ENCODE data around the gene TAF5L.

The TAF5L gene

DNA sequence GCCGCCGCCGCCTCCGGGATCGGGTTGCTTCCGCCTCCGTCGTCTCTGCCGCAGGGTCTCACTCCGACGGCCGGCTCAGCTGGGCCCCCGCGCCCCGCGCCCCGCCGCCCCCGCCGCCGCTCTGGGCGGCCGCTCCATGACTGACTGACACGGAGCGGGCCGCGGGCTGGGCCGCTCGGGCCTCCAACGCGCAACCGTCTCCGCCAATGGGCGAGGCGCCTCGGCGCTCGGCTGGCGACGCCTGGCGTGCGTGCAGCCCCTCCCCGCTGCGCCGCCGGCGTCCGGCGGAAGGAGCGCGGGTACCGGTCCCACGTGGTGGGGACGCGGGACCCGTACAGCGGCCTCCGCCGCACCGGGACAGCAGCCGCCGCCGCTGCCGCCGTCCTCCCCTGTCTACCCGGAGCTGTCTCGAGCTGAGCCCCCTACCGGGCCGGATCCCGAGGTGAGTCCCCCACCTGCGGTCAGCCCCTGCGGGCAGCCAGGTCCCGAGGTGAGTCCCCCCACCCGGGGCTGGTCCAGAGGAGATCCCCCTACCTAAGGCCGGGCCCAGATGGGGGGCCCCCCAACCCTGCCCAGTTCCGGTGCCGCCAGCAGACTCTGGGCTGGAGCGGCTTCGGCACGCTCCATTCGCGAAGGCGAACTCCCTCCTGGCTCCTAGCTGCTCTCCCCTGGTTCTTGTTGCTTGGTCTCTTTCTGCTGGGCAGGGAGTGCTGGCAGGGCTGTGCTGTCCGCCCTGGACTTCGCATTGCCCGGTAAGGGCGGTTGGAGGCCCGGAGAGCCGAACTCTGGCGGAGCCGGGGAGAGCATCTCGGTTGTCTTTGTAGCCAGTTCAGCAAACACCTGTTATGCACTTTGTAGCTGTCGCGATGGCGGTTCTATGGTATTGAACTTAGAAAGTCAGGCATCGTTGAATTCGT is at the start of gene TAF5L, which contains the start of gene URB2:
Gene TAF5L, minus strand, starts transcription at position 208 of the 917 bp plus-strand sequence. CDS start 11,640 bp downstream, outside the sequence.
Gene URB2, plus strand, starts transcription at position 333 of the 917 bp plus-strand sequence. CDS start 1,387 bp downstream, outside the sequence.
- peak; percentile 96 for DNase-seq

DNA sequence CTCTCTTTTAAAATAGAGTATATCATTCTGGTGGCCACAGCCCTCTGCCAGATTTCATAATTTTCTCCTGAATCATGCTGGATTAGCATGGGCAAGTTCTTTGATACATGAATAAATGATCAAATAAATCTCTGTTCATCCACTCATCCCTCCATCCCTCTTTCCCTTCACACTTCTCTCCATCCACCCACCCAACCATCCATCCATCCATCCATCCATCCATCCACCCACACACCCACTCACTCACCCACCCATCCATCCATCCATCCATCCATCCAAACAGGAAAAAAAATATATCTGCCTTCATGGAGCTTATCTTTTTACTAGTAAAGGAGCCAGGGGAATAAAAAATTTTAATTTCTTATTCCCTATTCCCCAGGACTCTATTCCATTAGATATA is 49.5 kb upstream of the TAF5L start:
- DNase-seq = no peak

DNA sequence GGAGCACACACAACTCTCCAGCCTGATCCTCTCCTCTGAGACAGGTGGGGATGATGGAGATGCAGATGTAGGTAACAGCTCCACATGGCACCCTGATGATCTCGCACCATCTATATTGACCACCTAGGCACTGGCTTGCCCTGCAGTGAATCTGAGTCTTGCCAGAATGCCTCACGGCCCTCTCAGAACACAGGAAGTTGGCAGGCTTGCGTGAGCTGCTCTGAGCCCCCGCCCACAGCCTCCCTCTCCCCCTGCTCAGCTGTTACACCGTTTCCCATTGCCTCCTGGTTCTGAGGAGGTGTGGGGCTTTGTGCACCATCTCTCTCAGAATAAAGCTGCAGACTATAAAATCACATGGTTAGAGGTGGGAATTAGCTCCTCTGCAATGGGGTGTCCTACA is 48.1 kb upstream of the TAF5L start:
- DNase-seq = no peak

DNA sequence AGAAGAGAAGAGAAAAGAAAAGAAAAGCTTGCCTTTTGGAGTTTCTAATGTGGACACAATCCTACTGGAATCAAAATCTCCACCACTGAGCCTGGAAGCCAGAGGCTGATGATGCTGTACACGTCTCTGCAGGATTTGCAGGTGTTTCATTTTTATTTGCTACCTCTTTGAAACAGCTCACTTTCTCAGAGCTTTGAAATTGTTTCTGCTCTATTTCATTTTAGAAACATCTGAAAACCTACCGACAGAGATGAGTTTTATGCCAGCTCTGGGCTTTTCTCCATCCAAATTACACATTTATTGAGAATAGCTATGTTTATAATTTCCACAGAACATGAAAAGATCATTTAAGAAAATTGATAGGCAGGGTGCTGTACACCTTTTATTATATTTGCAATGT is 46.3 kb upstream of the TAF5L start:
- DNase-seq = no peak

DNA sequence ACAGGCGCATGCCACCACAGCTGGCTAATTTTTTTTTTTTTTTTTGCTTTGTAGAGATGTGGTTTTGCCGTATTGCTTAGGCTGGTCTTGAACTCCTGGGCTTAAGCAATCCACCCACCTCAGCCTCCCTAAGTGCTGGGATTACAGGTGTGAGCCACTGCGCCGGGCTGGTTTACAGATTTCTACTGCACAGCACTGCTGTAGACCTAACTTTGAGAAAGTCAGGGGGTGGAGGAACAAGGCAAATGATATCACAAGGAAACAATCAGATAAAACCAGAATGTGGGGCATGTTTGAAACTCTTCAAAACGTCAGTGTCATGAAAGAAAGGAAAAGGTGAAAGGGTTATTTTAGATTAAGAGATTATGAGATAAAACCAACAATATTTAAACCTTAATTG is 45.4 kb upstream of the TAF5L start:
- no peak for DNase-seq

DNA sequence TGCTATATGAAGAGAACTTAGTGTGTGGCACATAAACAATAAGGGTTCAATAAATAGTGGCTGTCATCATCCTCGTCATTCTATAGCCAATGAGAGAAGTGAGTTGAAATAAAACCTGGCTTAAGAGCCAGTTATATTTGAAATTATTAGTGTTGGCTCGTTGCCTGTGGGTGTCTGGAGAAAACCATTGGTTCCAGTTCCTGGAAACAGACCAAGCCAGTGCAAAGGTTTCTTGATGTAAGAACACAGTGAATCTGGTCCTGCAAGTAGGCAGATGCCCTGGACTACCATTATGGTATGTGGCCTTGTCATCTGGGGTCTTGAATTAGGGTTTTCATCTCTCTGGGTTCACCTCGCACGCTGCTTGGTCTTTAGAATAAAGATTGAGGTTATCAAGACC is 43.4 kb upstream of the TAF5L start:
- no peak for DNase-seq

DNA sequence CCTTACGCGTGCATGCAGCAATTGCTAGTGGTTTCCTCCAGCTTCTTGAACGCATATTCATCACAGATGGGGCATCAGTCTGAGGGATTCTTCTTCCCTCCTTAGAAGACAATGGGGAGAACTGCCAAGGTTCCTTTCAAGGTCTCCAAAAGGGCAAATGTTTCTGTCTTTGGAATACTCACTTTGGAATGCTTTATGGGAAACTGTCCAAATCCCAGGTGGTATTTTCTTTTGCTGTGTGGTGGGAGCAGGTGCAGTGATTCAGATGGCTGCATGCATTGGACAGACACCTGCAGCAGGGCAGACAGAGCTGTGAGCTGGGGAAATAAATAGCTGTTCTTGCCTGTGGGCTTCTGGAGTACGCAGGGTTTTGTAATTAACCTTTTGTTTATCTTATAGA is 40.7 kb upstream of the TAF5L start:
- peak; percentile 4 for DNase-seq

DNA sequence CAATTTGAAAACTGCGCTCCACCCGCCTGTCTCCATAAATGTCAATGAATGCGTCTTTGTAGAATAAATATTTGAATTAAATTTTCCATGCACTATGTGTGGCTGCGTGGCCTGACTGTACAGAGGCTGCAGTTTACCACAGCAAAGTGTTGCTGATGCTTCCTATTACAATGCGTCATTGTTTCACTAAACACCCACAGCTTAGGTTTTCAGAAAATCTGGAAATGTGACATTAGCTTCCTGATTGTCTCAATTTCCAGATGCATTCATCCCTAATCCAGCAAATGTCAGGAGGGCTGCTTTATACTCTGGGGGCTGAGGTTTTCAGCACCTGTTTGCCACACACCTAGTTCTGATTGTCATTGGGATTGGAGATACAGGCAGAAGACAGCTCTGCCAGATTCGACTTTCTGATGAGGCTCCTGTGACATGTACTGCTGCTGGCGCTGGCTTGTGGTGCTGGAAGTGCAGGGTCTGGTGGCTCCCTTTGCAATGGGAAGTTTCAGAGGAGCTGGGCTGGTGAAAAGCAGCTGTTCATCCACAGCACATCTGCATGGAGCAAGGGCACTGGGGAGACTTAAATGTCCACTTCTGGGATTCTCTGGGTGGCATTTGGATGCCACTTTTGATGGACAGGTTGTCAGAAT is 40.1 kb upstream of the TAF5L start:
- no peak for DNase-seq

DNA sequence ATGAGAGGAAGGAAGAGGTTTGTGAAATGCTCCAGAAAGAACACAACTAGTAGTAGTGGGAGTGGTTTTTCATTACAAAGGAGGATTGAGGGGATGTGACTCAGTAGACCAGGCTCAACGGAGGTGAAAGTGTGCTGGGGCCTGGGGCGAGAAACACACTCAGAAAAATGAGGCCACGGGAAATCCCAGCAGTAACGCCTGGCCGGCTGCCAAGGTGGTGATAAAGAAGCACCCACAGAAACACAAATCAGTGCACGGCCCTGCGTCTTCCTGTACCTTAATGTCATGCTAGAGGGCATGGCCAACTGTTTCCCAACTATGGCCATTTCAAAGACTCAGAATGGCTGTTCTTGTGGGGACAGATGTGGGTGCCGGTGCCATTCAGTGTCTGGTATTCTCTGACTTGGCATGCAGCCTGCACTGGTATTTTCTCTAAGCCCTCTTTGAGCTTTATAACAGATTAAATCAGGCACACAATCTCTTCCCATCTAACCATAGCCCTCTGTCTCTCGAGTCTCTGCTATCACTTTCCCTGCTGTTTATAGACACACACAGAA is 38.3 kb upstream of the TAF5L start:
- no peak for DNase-seq

DNA sequence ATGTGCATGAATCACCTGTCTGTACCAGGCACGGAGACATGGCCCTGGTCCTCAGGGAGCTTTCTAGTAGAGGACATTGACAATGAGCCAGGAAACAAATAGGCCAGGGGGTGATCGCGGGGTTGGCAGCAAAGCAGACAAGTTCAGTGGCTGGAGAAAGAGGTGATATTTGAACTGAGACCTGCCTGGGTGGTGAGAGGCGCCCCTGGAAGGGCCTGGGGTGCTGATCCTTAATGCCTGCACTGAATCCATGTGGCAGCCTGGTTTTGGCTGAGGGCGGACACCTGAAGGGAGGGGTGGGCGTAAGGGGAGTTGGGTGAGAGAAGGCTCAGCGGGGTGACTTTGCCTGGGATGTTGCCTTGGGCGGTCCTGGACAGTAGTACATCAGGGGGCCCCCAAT is 36.0 kb upstream of the TAF5L start:
- DNase-seq = no peak

DNA sequence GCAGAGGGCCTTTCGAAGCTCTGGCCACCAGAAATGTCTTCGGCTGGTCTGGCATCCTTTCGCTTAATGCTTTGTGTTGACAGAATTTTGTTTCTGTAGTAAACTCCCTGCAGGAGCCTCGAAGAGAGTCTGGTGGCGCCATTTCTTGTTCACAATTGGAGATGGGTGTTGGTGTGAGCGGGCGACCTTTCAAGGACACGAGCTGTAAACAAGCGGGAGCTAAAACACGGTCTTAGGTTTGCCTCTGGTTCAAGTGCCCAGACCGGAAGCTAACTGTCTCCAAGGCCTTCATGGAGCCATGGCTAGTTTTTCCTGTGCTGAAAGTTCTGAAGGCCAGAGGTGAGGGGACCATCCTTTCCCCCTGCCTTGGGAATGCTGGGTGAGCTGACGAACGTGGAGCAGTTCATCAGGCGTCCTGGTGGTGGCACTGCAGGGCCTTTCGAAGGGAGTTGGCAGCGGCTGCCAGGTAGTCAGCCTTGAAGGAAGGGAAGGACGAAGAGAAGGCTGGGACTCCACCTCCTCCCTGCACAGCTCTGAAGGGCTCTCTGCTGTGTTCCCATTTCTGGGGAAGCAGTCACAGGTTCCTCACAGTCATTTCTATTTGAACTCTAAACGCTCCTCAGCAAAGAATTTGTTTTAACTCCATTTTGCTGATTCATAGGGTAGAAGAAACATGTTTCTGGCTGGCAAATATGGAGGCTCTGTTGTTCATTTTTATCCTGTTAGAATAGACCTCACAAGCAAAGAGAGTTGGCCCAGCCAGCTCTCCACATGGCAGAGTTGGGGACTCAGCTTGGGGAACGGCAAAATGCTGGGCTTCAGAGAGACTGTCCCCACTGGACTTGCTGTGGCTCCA is 35.3 kb upstream of the TAF5L start:
- peak; percentile 71 for DNase-seq

DNA sequence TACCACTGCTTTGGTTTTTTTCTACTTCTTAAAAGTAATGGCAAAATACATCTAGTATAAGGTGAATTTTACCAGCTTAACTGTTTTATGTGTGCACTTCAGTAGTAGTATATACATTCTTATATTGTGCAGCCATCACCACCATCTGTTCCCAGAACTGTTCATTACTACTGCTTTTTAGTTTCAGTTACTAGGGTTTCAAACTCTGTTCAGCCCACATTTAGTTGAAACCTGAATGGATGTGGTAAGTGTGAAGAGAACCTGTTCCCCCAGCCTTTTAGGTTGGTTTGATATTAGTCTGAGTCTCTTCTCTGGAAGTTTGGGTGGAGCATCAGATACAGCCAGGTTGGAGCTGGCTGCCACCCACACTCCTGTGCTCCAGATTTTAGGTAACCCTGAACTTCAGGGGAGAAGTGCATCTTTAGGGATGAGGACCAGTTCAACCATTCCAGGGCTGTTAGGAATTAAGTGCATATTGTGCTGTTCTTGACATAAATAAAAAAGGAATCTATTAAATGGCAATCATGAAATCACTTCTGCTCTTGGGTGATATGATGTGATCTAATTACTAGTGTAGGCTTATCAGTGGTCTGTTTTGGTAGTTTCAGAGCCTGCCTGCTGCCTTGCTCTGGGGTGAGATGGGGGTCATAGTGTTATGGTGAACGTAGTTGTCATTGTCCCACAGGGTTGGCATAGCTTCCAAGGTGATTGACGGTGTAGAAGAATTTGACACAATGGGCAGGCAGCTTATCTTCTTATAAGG is 32.3 kb upstream of the TAF5L start:
- DNase-seq = no peak

DNA sequence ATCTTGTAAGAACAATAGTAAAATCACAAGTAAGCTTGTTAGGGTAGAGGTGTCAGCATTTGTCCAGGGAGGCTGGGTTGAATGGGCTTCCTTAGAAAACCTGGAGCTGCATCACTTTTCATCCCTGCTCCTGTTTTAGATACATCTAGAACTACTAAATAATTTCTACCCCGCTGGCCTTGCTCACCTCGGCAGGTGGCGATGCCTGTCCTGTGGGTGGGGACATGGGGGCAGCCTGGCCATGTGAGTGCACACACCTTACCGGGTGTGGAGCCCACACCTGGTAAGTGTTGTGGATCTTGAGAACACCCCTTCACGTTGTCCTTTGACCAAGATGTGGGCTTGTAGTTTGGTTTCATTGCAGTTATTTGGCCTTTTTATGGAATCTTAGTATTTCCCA is 29.9 kb upstream of the TAF5L start:
- DNase-seq = no peak

DNA sequence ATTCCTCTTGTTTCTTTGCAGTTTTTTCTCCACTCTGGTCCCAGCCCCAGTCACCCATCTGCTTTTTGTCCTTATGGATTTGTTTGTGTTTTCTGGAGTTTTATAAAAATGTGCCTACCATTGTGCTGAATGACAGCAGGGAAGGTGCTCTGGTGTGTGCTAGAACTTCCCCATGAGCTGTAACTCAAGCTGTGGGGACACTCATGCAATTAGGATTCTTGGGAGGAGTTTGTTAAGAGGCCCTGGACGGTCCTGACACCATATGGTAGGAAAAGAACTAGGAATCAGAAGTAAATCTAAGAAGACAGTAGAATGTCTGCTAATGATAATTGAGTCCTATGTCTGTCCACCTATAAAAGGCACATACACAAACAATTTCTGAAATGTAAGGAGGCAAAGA is 27.5 kb upstream of the TAF5L start:
- DNase-seq = no peak

DNA sequence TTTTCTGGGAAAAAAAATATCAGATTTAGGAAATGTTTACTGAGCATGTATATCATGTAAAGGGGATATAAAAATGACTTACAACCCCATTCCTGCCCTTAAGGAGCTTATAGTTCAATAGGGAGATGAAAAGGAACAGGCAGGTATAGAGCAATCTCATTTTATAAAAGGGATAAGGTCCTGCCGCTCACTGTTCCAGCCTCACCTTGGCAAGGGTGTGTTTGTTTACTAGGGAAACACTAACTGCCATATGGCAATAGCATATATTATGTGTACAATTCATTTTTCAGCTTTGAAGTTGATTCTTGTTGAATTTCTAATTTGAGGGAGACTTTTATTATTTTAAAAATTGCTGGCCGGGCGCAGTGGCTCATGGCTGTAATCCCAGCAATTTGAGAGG is 25.6 kb upstream of the TAF5L start:
- no peak for DNase-seq

DNA sequence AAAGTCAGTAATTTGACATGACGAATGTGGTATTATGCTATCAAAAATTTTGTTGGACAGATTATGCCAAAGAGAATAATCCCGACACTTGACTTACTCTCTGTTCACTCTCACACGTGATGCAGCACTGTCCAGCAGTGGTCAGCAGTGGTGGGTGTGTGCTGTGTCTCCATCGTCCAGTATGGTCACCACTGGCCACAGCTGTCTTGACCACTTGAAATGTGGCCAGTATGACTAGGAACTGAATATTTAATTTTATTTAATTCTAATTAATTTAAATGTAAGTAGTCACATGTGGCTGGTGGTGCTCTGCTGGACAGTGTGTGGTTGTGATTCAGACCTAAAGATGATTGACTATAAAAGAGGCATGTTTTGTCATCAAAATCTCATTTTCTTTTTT is 24.1 kb upstream of the TAF5L start:
- DNase-seq = no peak

DNA sequence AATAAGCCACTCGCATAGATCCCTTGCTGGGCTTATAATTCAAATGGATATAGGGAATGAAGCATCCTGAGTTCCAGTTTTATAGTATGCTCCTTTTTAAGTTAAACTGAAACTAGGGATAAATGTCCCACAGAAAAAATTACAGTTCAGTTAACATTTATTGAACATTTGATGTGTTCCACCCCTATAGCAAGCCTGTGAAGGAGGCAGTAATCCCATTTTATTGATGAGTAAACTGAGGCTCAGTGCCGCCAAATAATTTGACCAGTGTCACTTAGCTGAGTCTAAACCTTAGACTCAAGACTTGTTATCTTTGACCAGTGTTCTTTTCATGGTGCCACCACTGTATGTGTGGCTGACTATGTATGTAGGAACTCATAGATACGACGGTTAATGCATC is 22.5 kb upstream of the TAF5L start:
- DNase-seq = no peak

DNA sequence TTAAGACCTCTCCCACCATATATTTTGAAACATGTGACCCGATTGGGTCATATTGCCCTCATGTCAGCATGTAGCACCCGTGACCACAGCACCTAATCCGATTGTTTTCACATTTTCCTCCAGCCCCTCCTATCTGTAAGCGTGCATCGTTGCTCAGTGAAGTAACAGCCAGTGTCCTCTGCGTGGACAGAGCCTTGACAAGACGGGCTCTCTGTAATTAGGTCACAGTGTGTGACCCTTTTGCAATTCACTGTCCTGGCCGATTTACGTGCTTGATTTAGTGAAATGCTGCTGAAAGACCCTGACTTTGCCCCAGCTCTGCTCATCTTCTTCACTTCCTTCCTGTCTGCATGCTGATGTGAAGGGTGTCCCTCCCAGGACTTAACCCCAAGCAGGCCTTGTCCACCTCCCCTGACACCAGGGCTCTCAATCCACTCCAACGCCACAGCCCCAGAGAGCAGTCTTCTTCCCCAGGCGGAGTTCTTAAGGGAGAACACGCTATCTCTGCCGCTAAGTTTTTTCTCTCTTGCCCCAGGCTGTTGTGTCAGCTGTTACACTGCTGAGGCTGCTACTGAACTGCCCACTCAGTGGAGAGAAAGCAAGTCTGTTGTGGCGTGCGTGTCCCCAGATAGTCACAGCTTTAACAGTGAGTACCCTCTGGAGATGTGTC is 19.5 kb upstream of the TAF5L start:
- no peak for DNase-seq

DNA sequence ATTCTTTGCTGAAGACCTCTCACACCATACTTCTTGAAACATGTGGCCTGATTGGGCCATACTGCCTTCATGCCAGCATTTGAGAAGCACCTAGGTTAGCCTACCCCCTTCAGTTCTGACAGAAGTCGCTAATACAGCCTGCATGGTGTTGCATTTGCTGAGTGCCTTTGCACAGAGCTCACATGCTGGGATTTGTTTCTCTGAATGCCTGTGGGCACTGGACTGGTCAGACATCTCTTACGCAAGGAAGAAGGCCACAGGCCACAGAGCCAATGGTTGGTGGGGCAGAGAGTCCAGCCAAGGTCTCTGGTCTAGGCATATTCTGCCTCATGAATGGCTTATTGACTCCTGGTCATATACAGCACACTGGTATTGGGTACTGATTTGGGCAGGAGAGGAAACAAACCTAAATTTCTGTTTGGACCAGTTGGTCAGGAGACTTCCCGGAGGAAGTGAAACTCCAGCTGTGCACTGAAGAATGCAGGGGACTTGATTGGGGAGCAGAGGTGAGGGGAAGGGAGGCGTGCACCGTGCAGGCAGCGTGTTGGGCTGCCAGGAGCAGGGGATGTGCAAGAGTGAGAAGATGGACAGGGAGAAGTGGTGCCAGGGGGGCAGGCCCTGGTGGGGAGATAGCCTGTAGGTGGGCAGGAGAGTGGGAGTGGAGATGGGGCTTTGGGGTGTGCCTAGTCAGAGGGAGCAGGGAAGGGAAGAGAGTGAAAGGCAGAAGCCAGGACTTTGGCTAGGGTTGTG is 18.2 kb upstream of the TAF5L start:
- no peak for DNase-seq

DNA sequence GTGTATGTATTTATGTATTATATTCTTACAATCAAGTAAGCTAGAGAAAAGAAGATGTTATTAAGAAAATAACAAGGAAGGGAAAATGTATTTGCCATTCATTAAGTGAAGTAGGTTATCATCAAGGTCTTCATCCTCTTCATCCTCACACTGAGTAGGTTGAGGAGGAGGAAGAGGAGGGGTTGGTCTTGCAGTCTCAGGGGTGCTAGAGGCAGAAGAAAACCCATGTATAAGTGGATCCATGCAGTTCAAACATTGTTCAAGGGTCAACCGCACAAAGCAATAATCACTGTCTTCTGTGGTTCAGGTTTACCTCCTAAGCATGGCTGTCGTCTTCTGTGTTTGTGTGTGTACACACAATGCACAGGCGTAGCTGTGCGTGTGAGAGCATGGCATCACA is 17.0 kb upstream of the TAF5L start:
- DNase-seq = no peak

DNA sequence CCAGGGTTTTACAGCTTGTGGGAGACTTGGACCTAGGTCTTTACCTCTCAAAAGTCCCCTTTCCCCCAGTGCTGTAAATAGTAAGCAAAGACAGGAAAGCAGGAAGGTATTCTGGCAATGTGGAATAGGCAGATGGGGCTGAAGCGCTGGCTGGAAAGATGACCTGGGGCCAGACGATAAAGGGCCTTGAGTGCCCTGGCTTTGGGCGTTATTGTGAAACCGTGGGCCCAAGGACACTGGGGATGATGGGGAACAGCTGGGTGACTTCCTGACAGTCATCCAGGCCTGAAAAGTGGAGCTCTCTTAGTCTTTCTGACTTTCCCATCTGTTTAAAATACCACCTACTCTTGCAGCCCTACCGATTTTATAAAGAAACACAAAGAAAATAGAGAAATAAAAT is 16.5 kb upstream of the TAF5L start:
- DNase-seq = no peak
